Kidney epithelial cell (primary cell): Measurements from ENCODE around the gene PLXDC1. TPM values are rescaled to one million over a fixed set of nuclear protein-coding genes. Genes with fewer than 3 reads are reported as not detected.
"Not testable (repeated sequence)": the region's sequence is repeated elsewhere in the genome, so short reads cannot be mapped to it uniquely, and the experiment has no call there.

Experiments
- DNase-seq: peaks from one replicate; pipeline ENCODE4 v3.0.0-alpha.2; 2010; ENCODE audit warnings: low read depth
- H3K27me3 ChIP-seq: 2 replicates; pipeline ENCODE4 v1.6.0; 2011; ENCODE audit warnings: low read length; ENCODE audit not compliant: control insufficient read depth, insufficient read depth
- H3K36me3 ChIP-seq: 2 replicates; pipeline ENCODE4 v1.5.1; 2011; ENCODE audit warnings: low read length; ENCODE audit not compliant: control insufficient read depth, insufficient read depth
- H3K4me3 ChIP-seq: 2 replicates; pipeline ENCODE4 v1.5.1; 2011; ENCODE audit warnings: low read depth, mild to moderate bottlenecking, control low read depth, low read length
- total RNA-seq: library from RNA; depleted of rRNA; stranded (reverse); fragments of >200 nt; gene quantifications from 2 replicates; pipeline ENCODE4 v1.2.3, GENCODE V29; 2015
- TF ChIP-seq, protein P1 (sequence below): IDR thresholded peaks from 2 replicates; pipeline ENCODE4 v1.5.1; 2011; ENCODE audit warnings: mild to moderate bottlenecking, moderate library complexity, low read length, control low read depth, inconsistent platforms; ENCODE audit not compliant: insufficient read depth, poor library complexity, severe bottlenecking

Gene PLXDC1
- total RNA-seq, 1 donor from 2014 or later, result 0.67 TPM

DNA sequence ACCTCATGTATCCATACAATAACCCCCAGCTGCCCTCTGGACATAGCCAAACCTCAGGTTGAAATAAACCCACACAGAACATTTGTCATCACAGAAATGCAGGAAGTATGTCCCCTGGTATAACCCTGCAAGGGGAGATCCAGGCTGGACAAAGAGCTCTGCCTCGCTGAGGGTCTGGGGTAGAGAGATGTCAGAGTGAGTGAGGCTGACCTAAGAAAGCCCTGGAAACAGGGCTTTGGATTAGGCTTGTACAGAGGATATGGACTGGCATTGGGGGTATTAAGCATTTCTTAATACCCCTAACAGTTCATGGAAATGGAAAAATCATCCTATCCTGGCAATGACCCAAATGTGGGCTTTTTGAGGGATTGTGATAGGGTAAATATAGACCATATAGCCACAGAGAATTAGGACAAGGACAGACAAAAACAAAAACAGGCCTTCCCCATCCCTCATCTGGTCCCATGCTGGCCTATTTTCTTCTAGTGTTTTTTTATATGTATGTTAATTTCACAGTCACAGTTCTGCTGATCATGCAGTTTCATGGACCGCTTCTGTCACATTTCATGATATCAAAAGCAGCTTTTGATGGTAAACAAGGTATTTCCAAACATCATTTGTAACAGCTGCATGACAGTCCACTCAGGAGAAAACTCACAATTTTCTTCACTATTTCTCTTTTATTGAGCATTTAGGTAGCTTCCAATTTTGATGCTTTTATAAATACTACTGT lies 26.1 kb downstream of the PLXDC1 start:
- Histone ChIP-seq H3K27me3 (no peaks in the 10 kb centered on the region), H3K36me3 (no peaks in the 10 kb centered on the region), H3K4me3 (no peak overlapping the region)
- no peak for DNase-seq
- TF ChIP-seq, protein P1, sequence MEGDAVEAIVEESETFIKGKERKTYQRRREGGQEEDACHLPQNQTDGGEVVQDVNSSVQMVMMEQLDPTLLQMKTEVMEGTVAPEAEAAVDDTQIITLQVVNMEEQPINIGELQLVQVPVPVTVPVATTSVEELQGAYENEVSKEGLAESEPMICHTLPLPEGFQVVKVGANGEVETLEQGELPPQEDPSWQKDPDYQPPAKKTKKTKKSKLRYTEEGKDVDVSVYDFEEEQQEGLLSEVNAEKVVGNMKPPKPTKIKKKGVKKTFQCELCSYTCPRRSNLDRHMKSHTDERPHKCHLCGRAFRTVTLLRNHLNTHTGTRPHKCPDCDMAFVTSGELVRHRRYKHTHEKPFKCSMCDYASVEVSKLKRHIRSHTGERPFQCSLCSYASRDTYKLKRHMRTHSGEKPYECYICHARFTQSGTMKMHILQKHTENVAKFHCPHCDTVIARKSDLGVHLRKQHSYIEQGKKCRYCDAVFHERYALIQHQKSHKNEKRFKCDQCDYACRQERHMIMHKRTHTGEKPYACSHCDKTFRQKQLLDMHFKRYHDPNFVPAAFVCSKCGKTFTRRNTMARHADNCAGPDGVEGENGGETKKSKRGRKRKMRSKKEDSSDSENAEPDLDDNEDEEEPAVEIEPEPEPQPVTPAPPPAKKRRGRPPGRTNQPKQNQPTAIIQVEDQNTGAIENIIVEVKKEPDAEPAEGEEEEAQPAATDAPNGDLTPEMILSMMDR, result no peak

DNA sequence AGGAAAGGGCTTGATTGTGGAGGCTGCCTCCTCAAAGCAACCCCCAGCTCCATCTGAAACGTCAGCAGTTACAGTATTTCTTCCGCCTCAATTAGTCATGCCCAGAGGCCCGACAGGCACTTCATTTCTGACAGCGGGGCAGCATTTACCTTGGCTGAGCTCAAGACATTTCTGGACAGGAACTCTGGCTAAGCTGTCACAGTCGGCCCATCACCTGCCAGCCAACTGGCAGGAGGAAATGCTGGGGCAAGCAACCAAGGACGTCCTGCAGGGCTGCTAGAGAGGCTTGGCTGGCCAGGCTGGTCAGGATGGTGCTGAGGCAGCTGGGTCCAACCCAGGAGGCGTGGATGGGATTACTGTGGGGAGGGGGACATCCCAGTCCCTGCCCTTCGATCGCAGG lies 27.8 kb downstream of the PLXDC1 start:
- Histone ChIP-seq H3K4me3 (no peak overlapping the region), H3K27me3 (no peaks in the 10 kb centered on the region), H3K36me3 (no peaks in the 10 kb centered on the region)
- no peak for DNase-seq
- TF ChIP-seq, protein P1, result no peak

DNA sequence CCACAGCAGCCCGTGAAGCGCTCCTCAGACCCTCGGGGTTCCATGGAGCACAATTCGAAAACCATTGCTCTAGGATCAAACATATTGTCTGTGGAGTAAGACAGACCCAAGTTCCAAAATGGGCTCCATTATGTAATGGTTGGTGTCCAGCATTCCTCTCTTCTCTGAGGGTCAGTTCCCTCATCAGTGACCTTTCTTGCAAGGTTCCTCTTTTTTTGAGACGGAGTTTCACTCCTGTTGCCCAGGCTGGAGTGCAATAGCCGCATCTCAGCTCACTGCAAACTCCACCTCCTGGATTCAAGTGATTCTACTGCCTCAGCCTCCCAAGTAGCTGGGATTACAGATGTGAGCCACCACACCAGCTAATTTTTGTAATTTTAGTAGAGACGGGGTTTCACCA lies 28.4 kb downstream of the PLXDC1 start:
- no peak overlapping the region for H3K4me3 ChIP-seq
- H3K36me3 ChIP-seq, result no peaks in the 10 kb centered on the region
- no peak for DNase-seq
- H3K27me3 ChIP-seq, result no peaks in the 10 kb centered on the region
- TF ChIP-seq, protein P1, result no peak

DNA sequence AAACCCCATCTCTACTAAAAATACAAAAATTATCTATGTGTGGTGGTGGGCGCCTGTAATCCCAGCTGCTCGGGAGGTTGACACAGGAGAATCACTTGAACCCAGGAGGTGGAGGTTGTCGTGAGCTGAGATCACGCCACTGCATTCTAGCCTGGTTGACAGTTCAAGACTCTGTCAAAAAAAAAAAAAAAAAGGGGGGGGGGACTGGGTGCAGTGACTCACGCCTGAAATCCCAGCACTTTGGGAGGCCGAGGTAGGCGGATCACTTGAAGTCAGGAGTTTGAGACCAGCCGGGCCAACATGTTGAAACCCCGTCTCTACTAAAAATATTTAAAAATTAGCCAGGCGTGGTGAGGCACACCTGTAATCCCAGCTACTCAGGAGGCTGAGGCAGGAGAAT lies 29.5 kb downstream of the PLXDC1 start:
- not testable (repeated sequence) for H3K27me3 ChIP-seq, H3K36me3 ChIP-seq, DNase-seq, H3K4me3 ChIP-seq

DNA sequence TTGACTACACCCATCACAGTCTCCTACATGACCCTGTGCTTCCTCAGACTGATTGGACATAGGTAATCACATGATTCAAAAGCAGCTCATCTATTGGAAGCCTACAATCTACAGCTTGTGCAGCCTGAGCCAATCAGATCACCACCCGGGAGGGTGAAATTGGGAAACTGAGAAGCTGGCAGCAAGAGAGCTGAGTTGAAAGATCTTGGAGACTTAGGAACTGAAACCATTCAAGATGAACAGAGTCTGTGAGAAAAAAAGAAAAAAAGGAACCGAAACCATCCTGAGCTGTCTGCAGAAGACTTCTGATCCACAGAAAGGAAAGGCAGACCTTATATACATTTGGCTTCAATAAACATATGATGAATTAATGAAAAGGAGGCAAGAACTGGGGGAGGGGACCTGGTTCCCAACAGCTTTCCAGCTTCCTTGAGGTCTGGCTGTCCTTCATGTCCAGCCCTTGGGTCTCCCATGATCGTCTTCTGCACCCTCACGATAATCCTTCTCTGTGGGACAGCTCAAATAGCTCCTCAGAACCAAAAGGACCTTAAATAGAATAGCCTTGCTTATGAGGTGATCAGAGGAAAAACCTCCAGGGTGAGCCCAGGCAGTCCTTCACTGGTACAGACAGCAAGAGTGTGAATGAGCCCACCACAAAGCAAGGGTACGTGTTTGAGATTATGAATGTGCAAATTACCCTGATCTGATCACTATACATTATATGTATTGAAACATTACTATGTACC lies 32.6 kb downstream of the PLXDC1 start:
- TF ChIP-seq, protein P1, result no peak
- Histone ChIP-seq H3K27me3 (peaks cover 2% of the 10 kb centered on the region), H3K36me3 (no peaks in the 10 kb centered on the region), H3K4me3 (no peak overlapping the region)
- DNase-seq, result no peak

DNA sequence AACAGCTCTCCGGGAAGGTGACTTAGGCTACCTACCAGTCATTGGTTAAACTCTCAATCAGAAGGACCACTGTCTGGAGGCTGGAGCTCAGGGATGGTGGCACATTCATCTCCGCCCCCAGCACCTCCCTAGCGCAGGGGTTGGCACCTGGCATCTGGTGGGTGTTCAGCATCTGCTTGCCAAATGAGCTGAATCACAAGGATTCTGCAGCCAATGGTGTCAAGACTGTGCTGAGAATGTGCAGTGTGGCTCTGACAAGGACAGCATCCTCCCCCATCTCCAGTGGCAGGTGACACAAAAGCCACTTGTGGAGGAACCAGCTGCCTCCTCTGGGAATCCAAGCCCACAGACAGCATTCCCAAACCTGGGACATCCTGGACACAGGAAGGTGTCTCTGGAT lies 35.2 kb downstream of the PLXDC1 start:
- no peaks in the 10 kb centered on the region for H3K36me3 ChIP-seq
- TF ChIP-seq, protein P1, result no peak
- H3K4me3 ChIP-seq, result no peak overlapping the region
- H3K27me3 ChIP-seq, result peaks cover 9% of the 10 kb centered on the region
- no peak for DNase-seq
